Kidney (tissue), 14 donors: ENCODE measurements around the gene MINDY4. TPM values are rescaled to one million over a fixed set of nuclear protein-coding genes. Genes with fewer than 3 reads are reported as not detected.

Source experiments
- DNase-seq, 5 donors: peaks; one replicate each; pipeline ENCODE4 v3.0.0-alpha.2; 2013 to 2020
- FAIRE-seq: peaks from 2 replicates; lab custom pipeline; 2012; peaks lifted over from hg19 to GRCh38; lab: Jason Lieb, UNC
- H3K27ac ChIP-seq, 2 donors: one replicate each; pipeline ENCODE4 v1.7.0; 2013; ENCODE audit warnings: low read depth in 2 of 2, low read length in 2 of 2, inconsistent platforms in 1 of 2
- H3K27me3 ChIP-seq: one replicate; pipeline ENCODE4 v1.7.1; 2013; ENCODE audit warnings: low read length, inconsistent platforms; ENCODE audit not compliant: control insufficient read depth, insufficient read depth
- H3K36me3 ChIP-seq, 3 donors: one replicate each; pipeline versions ENCODE4 v1.7.0 to v1.7.1; 2013; ENCODE audit warnings: low read length in 3 of 3, control low read depth in 1 of 3, inconsistent platforms in 1 of 3; ENCODE audit not compliant: insufficient read depth in 3 of 3, control insufficient read depth in 2 of 3
- H3K4me1 ChIP-seq, 3 donors: one replicate each; pipeline versions ENCODE4 v1.7.0 to v1.7.1; 2013; ENCODE audit warnings: low read length in 3 of 3, inconsistent platforms in 1 of 3, low read depth in 1 of 3; ENCODE audit not compliant: control insufficient read depth in 2 of 3, insufficient read depth in 2 of 3
- H3K4me3 ChIP-seq, 3 donors: one replicate each; pipeline versions ENCODE4 v1.7.0 to v1.8.1; 2013; ENCODE audit warnings: low read length in 3 of 3, control low read depth in 1 of 3, inconsistent platforms in 1 of 3
- H3K9ac ChIP-seq, 3 donors: one replicate each; pipeline versions ENCODE4 v1.7.0 to v1.7.1; 2013; ENCODE audit warnings: low read length in 3 of 3, control low read depth in 1 of 3, inconsistent platforms in 1 of 3
- H3K9me3 ChIP-seq, 3 donors: one replicate each; pipeline versions ENCODE4 v1.7.0 to v1.7.1; 2013; ENCODE audit warnings: low read length in 3 of 3, control low read depth in 1 of 3, inconsistent platforms in 1 of 3; ENCODE audit not compliant: control insufficient read depth in 2 of 3, insufficient read depth in 1 of 3
- intact Hi-C: fragments of 100-400 bp; cut with DNase I; formaldehyde crosslinking; loops from one replicate; pipeline ENCODE4 v1.11.1; 2022
- polyA plus RNA-seq: library from polyadenylated mRNA; stranded (reverse); fragments of 350-450 nt; fragmentation: Illumina TruSeq; extraction: RNeasy Lipid Tissue Mini Kit (QIAGEN cat#74804); gene quantifications from one replicate; pipeline ENCODE4 v1.2.3, GENCODE V29; 2014; ENCODE audit warnings: low read depth, low replicate concordance; ENCODE audit not compliant: insufficient read depth
- total RNA-seq: library from RNA; stranded (reverse); fragmentation: NEBNext Ultra II Directional; extraction: Animal tissue kit (Norgen Biotek cat#: 25700); gene quantifications from one replicate; pipeline ENCODE4 v1.2.1, GENCODE V29; 2021
- TF ChIP-seq, protein P1 (sequence below): IDR thresholded peaks from 3 replicates; pipeline ENCODE4 v1.5.1; 2012; ENCODE audit warnings: mild to moderate bottlenecking, moderate library complexity, borderline replicate concordance; ENCODE audit not compliant: insufficient read depth; ENCODE audit errors: extremely low read depth
- donor health status: control.
- donor health status: control.
- donor health status: control.
- donor health status: control.
- donor health status: control.
- donor health status: DM: yes; HTN: yes; CAD: no.
- donor health status: Normal renal cell carcinoma (clear cell type).

Gene MINDY4
- total and polyA plus RNA-seq, 2 donors from 2014 or later, result 5.3 to 15.3 TPM

DNA sequence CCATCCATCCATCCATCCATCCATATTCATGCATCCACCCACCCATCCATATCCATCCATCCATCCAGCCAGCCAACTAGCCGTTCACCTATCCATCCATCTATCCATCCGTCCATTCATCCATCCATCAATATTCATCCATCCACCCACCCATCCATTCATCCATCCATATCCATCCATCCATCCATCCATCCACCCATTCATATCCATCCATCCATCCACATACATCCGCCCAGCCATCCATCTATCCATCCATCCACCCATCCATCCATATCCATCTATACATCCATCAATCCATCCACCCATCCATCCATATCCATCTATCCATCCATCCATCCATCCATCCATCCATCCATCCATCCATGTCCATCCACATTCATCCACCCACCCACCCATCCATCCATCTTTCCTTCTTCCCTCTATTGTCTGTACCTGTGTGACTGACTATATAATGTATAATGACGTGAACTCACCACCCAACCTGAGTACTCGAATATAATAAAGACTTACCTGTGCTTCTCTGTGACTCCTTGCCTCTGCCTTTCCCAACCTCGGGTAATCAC, 16.8 kb upstream of the MINDY4 start:
- H3K27me3 ChIP-seq, result no peaks in the 10 kb centered on the region
- DNase-seq (no peak), FAIRE-seq (no peak)
- H3K27ac ChIP-seq, result no peak overlapping the region
- TF ChIP-seq, protein P1, sequence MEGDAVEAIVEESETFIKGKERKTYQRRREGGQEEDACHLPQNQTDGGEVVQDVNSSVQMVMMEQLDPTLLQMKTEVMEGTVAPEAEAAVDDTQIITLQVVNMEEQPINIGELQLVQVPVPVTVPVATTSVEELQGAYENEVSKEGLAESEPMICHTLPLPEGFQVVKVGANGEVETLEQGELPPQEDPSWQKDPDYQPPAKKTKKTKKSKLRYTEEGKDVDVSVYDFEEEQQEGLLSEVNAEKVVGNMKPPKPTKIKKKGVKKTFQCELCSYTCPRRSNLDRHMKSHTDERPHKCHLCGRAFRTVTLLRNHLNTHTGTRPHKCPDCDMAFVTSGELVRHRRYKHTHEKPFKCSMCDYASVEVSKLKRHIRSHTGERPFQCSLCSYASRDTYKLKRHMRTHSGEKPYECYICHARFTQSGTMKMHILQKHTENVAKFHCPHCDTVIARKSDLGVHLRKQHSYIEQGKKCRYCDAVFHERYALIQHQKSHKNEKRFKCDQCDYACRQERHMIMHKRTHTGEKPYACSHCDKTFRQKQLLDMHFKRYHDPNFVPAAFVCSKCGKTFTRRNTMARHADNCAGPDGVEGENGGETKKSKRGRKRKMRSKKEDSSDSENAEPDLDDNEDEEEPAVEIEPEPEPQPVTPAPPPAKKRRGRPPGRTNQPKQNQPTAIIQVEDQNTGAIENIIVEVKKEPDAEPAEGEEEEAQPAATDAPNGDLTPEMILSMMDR, result no peak
- no peaks in the 10 kb centered on the region for H3K36me3 ChIP-seq
- H3K9me3 ChIP-seq, result no peaks in the 10 kb centered on the region
- peak overlapping the region in 1 of 3 donors; percentile 29 for H3K4me3 ChIP-seq
- intact Hi-C loops, result no loop called here
- peaks cover 0 to 25% (median 24%) of the 10 kb centered on the region in 3 donors for H3K4me1 ChIP-seq
- H3K9ac ChIP-seq, result no peak overlapping the region

DNA sequence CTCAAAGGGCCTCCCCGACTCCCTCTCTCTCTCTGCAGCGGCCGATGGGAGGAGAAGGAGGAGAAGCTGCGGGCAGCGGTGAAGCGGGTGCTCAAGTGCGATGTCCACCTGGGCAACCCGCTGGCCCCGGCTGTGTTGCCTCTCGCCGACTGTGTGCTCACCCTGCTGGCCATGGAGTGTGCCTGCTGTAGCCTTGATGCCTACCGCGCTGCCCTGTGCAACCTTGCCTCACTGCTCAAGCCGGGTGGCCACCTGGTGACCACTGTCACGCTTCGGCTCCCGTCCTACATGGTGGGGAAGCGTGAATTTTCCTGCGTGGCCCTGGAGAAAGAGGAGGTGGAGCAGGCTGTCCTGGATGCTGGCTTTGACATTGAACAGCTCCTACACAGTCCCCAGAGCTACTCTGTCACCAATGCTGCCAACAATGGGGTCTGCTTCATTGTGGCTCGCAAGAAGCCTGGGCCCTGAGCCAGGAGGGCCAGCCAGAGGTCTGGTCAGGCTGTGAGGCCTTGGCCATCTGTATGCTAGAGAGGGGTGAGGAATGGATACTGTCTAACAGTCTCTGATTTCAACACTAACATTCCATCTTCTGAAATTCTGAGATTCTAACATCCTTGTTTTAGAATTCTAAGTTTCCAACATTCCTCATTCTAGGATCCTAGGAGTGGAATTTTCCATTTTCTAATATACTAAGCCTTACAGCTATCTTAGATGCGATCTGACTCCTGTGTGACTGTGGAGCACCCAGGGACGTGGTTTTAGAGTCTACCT, 15.6 kb upstream of the MINDY4 start:
- H3K4me3 ChIP-seq, result no peak overlapping the region
- no peaks in the 10 kb centered on the region for H3K9me3 ChIP-seq
- H3K9ac ChIP-seq, result no peak overlapping the region
- no peaks in the 10 kb centered on the region for H3K27me3 ChIP-seq
- no peaks in the 10 kb centered on the region for H3K36me3 ChIP-seq
- H3K27ac ChIP-seq, result peak overlapping the region in 1 of 2 donors; percentile 3
- peak in 2 of 5 donors; percentile 61 to 93 for DNase-seq
- no peak for FAIRE-seq
- intact Hi-C loops, result no loop called here
- H3K4me1 ChIP-seq, result peaks cover 0 to 22% (median 22%) of the 10 kb centered on the region in 3 donors
- TF ChIP-seq, protein P1, result no peak

DNA sequence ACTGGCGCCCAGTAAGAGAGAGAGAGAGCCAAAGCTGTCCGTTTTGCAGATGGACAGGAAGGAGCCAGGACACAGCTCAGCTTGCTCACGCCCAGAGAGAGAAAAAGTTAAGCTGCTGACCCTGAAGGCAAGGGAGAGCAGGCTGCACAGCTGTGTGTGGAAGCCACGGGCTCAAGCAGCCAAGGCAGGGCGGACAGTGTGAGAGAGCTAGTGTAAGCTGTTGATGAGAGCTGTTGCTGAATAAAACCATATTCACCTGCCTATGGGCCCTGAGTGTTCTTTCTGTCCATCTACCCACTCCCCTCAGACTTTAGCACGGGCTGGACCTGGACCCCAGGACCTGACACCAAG, 13.9 kb upstream of the MINDY4 start:
- TF ChIP-seq, protein P1, result no peak
- H3K4me3 ChIP-seq, result no peak overlapping the region
- DNase-seq, result no peak
- no peak overlapping the region for H3K27ac ChIP-seq
- intact Hi-C loops, result no loop called here
- H3K9ac ChIP-seq, result no peak overlapping the region
- FAIRE-seq, result no peak
- H3K9me3 ChIP-seq, result no peaks in the 10 kb centered on the region
- no peaks in the 10 kb centered on the region for H3K27me3 ChIP-seq
- peaks cover 0 to 24% (median 12%) of the 10 kb centered on the region in 3 donors for H3K4me1 ChIP-seq
- H3K36me3 ChIP-seq, result no peaks in the 10 kb centered on the region
